ENCODE results near the gene ORM2. TPM values are rescaled to one million over a fixed set of nuclear protein-coding genes. Genes with fewer than 3 reads are reported as not detected.
A peak's percentile ranks its signal among the peaks of the same experiment; 100 is the strongest.

The ORM2 gene
- total and polyA plus RNA-seq, 9 of the 15 experiments (the other 6 are each of a cell fraction or from before 2014, with no cell fraction given): 0.98 TPM; not detected in 8

DNA sequence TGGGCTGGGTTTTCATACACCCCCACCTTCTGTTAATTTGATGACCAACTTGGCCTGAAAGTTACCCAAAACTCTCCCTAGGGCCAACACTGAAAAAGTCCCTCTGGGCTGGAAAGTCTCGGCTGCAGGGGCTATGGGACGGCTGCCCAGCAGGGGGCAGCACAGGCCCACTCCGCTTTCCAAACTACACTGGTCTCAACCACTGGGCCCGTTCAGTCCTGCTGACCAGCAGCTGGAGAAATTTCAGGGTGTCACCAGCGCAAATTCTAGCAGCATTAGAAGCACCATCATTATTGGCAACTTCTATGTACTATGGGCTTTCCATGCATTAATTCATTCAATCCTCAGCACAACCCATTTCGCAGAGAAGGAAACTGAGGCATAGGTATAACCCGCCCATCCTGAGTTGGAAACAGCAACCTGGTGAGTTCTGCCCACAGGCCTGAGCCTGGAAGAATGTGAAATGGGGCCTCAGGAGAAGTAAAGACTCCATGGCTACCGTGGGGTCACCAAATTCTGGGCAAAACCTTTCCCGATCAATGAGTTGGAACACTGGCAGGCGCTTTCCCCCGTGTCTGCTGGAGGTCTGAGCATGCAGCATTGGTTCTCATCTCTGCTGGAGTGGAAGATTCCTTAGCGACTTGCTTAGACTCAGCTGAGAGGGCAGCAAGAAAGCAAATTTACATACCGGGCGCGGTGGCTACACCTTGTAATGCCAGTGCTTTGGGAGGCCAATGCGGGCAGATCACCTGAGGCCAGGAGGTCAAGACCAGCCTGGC is 9.7 kb downstream of the ORM2 start:
- H3K36me3 ChIP-seq (ENCODE audit: control insufficient read depth, insufficient read depth, low read length): peaks cover 6% of the 10 kb centered on the region; the same call in 2 of the 3 replicates
- H3K9ac ChIP-seq (ENCODE audit: insufficient read depth in 1 of 2, low read depth in 2 of 2, low read length in 2 of 2): no peak overlapping the region
- BruUV-seq (replicated peaks): no TSS peak
- ChIA-PET CTCF (ENCODE audit: low intra/inter-chr PET ratio) (interaction anchor here (0.6 kb wide), 1 partner anchor 66 kb away, joined by 3 read pairs; no protein-coding TSS in a partner anchor), POLR2A (interaction anchor here (0.7 to 1.6 kb wide), 2 partner anchors 10 to 13 kb away, joined by 3 to 5 read pairs; no protein-coding TSS in a partner anchor)
- H3K9me1 ChIP-seq (ENCODE audit: control insufficient read depth, insufficient read depth, low read length): no peaks in the 10 kb centered on the region
- in situ Hi-C loops (cut with MboI): no loop called here
- H3K27ac ChIP-seq (ENCODE audit: extremely low read depth, low read depth, low read length): no peak overlapping the region
- peaks cover 7% of the 10 kb centered on the region; the same call in 1 of the 2 replicates for H4K20me1 ChIP-seq (replicated peaks; ENCODE audit: control insufficient read depth, insufficient read depth, low read length)
- no peaks in the 10 kb centered on the region for H3K9me3 ChIP-seq (replicated peaks; ENCODE audit: control insufficient read depth, insufficient read depth, low read depth, low read length)
- H3K4me2 ChIP-seq (ENCODE audit: insufficient read depth, low read length): no peak overlapping the region
- ATAC-seq: peak; percentile 84
- FAIRE-seq: peak; percentile 93
- intact Hi-C loops (cut with micrococcal nuclease): loop anchor here (2.0 to 5.0 kb wide), 3 partner anchors 53 to 313 kb away; no protein-coding TSS in a partner anchor
- peaks cover 0 to 3% of the 10 kb centered on the region in 2 experiments; a peak in 1 of 5 replicates for H3K4me1 ChIP-seq (replicated peaks in 1 of 2; ENCODE audit: control insufficient read depth in 2 of 2, insufficient read depth in 2 of 2, low read length in 2 of 2)
- no peaks in the 10 kb centered on the region for H3K79me2 ChIP-seq (ENCODE audit: control insufficient read depth, insufficient read depth, low read length)
- H3K4me3 ChIP-seq: no peak overlapping the region
- DNase-seq (ENCODE audit: extremely low read depth in 1 of 4, low spot score in 3 of 4): peak; percentile 72 to 88 (median 86)
- no peak overlapping the region for H2AFZ ChIP-seq (ENCODE audit: low read depth, low read length)
- WGBS (ENCODE audit: insufficient coverage, low coverage, missing lambda C conversion rate): 62% methylated on average over 16 of the region's 16 CpGs
- no peaks in the 10 kb centered on the region for H3K27me3 ChIP-seq (ENCODE audit: control insufficient read depth in 2 of 2, insufficient read depth in 2 of 2, low read length in 2 of 2)
- TF ChIP-seq, protein P1, sequence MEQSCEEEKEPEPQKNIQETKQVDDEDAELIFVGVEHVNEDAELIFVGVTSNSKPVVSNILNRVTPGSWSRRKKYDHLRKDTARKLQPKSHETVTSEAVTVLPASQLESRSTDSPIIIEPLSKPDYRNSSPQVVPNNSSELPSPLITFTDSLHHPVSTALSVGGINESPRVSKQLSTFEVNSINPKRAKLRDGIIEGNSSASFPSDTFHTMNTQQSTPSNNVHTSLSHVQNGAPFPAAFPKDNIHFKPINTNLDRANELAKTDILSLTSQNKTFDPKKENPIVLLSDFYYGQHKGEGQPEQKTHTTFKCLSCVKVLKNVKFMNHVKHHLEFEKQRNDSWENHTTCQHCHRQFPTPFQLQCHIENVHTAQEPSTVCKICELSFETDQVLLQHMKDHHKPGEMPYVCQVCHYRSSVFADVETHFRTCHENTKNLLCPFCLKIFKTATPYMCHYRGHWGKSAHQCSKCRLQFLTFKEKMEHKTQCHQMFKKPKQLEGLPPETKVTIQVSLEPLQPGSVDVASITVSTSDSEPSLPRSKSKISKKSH (CRISPR knock-in tag; IDR thresholded peaks at IDR 0.05): no peak
- TF ChIP-seq ESRRB (CRISPR knock-in tag; IDR thresholded peaks at IDR 0.05; ENCODE audit: borderline replicate concordance) (no peak), ZNF699 (CRISPR knock-in tag; IDR thresholded peaks at IDR 0.05; ENCODE audit: insufficient replicate concordance) (no peak), RBM25 (IDR thresholded peaks at IDR 0.05; ENCODE audit: low read depth, low read length, severe bottlenecking) (peak; percentile 73), NFIC (IDR thresholded peaks at IDR 0.05) (no peak), XRCC5 (IDR thresholded peaks at IDR 0.05; ENCODE audit: low read depth, low read length) (peak; percentile 83; the same call in 1 of the 2 replicates), ZNF24 (IDR thresholded peaks at IDR 0.05) (peak; percentile 65; the same call in 1 of the 2 replicates), ZNF41 (CRISPR knock-in tag; conservative IDR thresholded peaks at IDR 0.05) (no peak)
- TF ChIP-seq, protein P2, sequence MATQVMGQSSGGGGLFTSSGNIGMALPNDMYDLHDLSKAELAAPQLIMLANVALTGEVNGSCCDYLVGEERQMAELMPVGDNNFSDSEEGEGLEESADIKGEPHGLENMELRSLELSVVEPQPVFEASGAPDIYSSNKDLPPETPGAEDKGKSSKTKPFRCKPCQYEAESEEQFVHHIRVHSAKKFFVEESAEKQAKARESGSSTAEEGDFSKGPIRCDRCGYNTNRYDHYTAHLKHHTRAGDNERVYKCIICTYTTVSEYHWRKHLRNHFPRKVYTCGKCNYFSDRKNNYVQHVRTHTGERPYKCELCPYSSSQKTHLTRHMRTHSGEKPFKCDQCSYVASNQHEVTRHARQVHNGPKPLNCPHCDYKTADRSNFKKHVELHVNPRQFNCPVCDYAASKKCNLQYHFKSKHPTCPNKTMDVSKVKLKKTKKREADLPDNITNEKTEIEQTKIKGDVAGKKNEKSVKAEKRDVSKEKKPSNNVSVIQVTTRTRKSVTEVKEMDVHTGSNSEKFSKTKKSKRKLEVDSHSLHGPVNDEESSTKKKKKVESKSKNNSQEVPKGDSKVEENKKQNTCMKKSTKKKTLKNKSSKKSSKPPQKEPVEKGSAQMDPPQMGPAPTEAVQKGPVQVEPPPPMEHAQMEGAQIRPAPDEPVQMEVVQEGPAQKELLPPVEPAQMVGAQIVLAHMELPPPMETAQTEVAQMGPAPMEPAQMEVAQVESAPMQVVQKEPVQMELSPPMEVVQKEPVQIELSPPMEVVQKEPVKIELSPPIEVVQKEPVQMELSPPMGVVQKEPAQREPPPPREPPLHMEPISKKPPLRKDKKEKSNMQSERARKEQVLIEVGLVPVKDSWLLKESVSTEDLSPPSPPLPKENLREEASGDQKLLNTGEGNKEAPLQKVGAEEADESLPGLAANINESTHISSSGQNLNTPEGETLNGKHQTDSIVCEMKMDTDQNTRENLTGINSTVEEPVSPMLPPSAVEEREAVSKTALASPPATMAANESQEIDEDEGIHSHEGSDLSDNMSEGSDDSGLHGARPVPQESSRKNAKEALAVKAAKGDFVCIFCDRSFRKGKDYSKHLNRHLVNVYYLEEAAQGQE (IDR thresholded peaks at IDR 0.05; ENCODE audit: borderline replicate concordance): peak; percentile 34; the same call in 1 of the 2 replicates
- TF ChIP-seq, protein P2 (CRISPR knock-in tag; IDR thresholded peaks at IDR 0.05; ENCODE audit: low read depth): no peak

Data from K562 (cell line).